Stimulated activated naive CD4-positive, alpha-beta T cell treated with Interleukin-2 at 50 U/mL for 16 hours (primary cell): Measurements from ENCODE around the gene AP1G2.
"Not testable (repeated sequence)": the region's sequence is repeated elsewhere in the genome, so short reads cannot be mapped to it uniquely, and the experiment has no call there.

Source experiments
- DNase-seq: peaks from one replicate; lab custom pipeline; 2025; lab: John Stamatoyannopoulos, UW

AP1G2 gene

GRCh38 chr14:23594191-23594590 is 26.6 kb upstream of the AP1G2 start:
- DNase-seq = not testable (repeated sequence)

GRCh38 chr14:23590198-23590597 is 22.6 kb upstream of the AP1G2 start:
- no peak for DNase-seq

DNA sequence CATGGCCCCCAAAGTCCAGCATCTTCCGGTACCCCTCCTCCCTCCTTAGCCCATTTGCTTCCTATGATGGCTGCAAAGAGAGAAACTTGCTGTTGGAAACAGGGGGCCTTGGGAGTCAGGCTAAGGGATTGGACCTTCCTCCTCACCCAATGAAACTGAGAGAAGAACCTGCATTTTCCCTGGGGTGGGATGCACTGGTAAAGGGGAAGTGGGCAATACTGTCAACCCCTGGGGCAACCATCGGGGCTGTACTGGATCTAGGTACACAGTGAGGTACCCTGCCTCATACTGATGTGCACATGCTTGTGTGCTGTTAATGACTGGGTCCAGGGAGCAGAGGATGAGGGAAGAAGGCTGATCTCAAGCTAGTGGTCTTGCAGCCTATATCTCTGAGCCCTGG is 22.0 kb upstream of the AP1G2 start:
- DNase-seq = no peak

- peak; percentile 72 for DNase-seq
Measured at GRCh38 chr14:23588884-23589598, 21.4 kb upstream of the AP1G2 start.

DNA sequence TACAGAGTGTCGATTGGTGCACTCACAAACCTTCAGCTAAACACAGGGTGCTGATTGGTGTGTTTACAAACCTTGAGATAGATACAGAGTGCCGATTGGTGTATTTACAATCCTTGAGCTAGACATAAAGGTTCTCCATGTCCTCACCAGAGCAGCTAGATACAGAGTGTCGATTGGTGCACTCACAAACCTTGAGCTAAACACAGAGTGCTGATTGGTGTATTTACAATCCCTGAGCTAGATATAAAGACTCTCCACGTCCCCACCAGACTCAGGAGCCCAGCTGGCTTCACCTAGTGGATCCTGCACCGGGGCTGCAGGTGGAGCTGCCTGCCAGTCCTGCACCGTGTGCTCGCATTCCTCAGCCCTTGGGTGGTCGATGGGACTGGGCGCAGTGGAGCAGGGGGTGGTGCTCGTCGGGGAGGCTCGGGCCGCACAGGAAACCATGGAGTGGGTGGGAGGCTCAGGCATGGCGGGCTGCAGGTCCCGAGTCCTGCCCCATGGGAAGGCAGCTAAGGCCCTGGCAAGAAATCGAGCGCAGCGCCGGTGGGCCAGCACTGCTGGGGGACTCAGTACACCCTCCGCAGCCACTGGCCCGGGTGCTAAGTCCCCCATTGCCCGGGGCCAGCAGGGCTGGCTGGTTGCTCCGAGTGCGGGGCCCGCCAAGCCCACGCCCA is 17.1 kb upstream of the AP1G2 start:
- not testable (repeated sequence) for DNase-seq

DNA sequence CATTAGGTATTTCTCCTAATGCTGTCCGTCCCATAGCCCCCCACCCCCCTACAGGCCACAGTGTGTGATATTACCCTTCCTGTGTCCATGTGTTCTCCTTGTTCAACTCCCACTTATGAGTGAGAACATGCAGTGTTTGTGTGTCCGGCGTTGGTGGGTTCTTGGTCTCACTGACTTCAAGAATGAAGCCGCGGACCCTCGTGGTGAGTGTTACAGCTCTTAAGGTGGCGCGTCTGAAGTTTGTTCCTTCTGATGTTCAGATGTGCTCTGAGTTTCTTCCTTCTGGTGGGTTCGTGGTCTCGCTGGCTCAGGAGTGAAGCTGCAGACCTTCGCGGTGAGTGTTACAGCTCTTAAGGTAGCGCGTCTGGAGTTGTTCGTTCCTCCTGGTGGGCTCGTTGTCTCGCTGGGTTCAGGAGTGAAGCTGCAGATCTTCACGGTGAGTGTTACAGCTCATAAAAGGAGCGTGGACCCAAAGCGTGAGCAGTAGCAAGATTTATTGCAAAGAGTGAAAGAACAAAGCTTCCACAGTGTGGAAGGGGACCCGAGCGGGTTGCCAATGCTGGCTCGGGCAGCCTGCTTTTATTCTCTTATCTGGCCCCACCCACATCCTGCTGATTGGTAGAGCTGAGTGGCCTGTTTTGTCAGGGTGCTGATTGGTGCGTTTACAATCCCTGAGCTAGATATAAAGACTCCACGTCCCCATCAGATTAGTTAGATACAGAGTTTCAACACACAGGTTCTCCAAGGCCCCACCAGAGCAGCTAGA is 16.4 kb upstream of the AP1G2 start:
- DNase-seq = not testable (repeated sequence)

- no peak for DNase-seq
Measured at GRCh38 chr14:23582906-23583760, 15.5 kb upstream of the AP1G2 start.

GRCh38 chr14:23580948-23581281 is 13.3 kb upstream of the AP1G2 start:
- DNase-seq = no peak

GRCh38 chr14:23580152-23580926 is 12.7 kb upstream of the AP1G2 start:
- DNase-seq = no peak

DNA sequence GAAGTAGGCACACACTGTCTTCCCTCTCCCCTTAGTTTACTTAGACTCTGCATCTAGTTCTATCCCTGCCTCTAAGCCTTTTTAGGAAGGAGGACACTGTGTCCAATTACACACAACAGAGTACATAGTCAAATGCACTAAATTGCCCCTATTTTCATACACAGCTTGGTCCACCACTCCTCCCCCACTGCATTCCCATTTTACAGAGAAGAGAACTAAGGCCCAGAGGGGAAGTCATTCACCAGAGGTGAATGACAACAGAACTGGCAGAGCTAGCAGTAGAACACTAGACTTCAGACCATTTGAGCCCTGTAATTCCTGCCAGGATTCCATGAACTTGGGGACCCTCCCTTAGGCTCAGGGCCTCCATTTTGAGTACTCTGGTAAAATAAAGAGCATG is 12.1 kb upstream of the AP1G2 start:
- no peak for DNase-seq

DNA sequence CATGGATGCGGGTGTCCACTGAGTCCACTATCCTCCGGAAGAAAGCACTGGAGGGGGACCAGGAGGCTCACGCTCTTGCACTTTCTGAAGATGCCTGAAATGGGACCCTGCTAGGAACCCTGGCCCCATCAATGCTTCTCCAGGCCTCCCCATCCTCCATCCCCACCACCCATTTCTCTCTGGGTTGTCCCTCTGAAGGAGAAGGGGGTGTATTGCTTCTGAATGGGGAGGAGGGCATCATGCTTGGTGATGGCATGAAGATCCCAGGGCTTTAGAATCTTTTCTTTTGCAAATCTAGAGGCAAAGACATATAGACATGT is 11.7 kb upstream of the AP1G2 start:
- DNase-seq = no peak

- no peak for DNase-seq
Measured at GRCh38 chr14:23578560-23579310, 11.1 kb upstream of the AP1G2 start, which contains the start of gene JPH4. Gene JPH4 (minus strand): TSS chr14:23578790. CDS start chr14:23577453, 1,337 bp downstream.

- no peak for DNase-seq
Measured at GRCh38 chr14:23577710-23578392, 10.3 kb upstream of the AP1G2 start.

- DNase-seq = no peak
Measured at GRCh38 chr14:23577004-23577681, 9.6 kb upstream of the AP1G2 start.

DNA sequence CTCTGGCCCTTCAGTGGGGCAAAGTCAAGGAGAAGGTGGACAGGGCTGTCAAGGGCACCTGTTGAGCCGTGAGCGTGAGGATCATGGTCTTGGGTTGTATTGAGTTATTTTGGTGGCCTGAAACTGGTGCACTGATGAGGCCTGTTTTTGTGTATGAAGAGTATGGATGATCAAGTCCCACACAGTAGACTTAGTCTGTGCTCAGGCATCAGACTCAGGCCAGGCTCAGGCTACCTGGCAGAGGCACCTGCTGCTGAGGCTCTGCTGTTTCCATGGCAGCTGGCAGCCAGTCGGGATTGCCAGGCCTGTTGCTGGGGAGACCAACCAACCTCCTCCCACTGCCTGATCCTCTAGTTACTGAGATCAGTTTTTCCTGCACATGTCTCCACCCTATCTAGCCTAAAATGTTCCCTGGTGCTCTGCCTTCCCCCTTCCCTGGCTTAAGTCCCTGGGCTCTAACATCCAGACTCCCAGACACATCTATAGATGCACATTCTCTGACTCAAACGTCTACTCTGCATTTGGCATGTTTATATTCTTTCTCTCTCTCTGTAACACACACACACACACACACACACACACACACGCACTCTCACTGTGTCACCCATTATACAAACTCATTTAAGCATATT is 5.9 kb upstream of the AP1G2 start:
- DNase-seq = no peak

GRCh38 chr14:23572836-23573235 is 5.2 kb upstream of the AP1G2 start:
- no peak for DNase-seq

DNA sequence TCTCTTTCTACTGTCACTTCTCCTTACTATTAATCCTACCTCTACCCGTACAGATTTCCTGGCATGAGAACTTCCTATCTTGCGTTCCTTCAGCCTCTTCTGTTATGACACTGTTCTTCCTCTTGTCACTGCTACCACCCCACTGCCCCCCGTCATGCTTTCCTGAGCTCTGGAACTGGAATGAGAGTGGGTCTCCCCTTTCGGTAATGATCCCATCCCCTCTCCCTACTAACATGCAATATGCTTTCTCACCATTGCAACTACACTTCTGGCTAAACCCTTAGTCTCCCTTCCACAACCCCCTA is 4.9 kb upstream of the AP1G2 start:
- no peak for DNase-seq

DNA sequence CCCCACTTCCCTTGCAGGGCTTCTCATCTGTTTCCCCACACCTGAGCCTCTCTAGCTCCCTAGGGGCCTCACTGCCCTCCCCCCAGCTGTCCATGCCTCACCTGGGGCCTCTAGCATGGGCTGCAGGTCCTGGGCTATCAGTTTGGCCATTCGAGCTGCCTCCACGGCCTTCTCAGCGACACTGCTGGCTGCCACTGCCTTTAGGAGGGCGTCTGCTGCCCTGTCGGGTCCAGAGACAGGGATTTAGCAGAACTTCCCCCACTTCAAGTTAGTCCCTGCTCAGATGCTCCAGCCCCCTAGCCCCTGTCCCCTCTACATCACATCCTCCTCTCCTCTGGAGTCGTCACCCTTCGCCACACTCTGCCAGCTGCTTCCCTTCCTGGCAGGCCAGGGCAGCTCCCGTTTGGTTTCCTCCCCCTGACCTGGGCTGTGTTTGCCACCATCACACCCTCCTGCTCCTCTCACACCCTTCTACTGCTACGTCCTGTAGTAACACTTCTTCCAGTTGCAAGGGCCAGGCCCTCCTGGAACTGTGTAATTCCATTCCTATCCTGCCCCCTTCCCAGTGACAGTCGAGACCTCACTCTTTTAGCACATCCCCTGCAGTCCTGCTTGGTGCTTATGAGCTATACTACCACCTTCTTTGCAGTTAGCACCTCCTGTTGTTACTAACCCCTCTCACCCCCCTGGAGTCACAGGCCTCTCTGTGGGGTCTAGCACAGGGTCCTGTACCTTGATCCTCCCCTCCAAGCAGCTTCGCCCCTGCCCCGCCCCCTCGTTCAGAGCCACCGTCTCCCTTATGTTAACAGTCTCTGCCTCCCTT is 4.3 kb upstream of the AP1G2 start:
- DNase-seq = no peak
